Measurements from ENCODE around the gene NTSR1. TPM values are rescaled to one million over a fixed set of nuclear protein-coding genes. Genes with fewer than 3 reads are reported as not detected.

NTSR1 gene
- total and polyA plus RNA-seq, 2 of the 13 experiments (the other 11 are each of a cell fraction or from before 2014, with no cell fraction given), result 0.09 to 0.12 TPM

GRCh38 chr20:62791301-62792181, 82.9 kb downstream of the NTSR1 start (continued):
- TF ChIP-seq ZSCAN9 (CRISPR knock-in tag; IDR thresholded peaks at IDR 0.05; ENCODE audit: borderline replicate concordance) (peak; percentile 89), SIX1 (CRISPR knock-in tag; IDR thresholded peaks at IDR 0.05; ENCODE audit: borderline replicate concordance) (peak; percentile 75; the same call in 1 of the 2 replicates), ARID4A (CRISPR knock-in tag; IDR thresholded peaks at IDR 0.05; ENCODE audit: borderline replicate concordance) (no peak; the same call in 1 of the 2 replicates), PRDM10 (CRISPR knock-in tag; IDR thresholded peaks at IDR 0.05; ENCODE audit: low read depth) (peak; percentile 86), NR3C1 (CRISPR knock-in tag; IDR thresholded peaks at IDR 0.05) (no peak), CENPT (CRISPR knock-in tag; IDR thresholded peaks at IDR 0.05; ENCODE audit: low read depth) (no peak), PRDM15 (CRISPR knock-in tag; IDR thresholded peaks at IDR 0.05) (no peak), ZNF639 (CRISPR knock-in tag; conservative IDR thresholded peaks at IDR 0.05) (no peak; the same call in 1 of the 2 replicates), PAXIP1 (CRISPR knock-in tag; conservative IDR thresholded peaks at IDR 0.05) (peak; percentile 47), CBFB (CRISPR knock-in tag; IDR thresholded peaks at IDR 0.05) (no peak)
